ENCODE results near the gene SERTAD3. TPM values are rescaled to one million over a fixed set of nuclear protein-coding genes. Genes with fewer than 3 reads are reported as not detected.

SERTAD3 gene
- total and polyA plus RNA-seq, 2 of the 8 experiments (the other 6 are each of a cell fraction or from before 2014, with no cell fraction given), result 15.1 to 32.1 TPM

DNA sequence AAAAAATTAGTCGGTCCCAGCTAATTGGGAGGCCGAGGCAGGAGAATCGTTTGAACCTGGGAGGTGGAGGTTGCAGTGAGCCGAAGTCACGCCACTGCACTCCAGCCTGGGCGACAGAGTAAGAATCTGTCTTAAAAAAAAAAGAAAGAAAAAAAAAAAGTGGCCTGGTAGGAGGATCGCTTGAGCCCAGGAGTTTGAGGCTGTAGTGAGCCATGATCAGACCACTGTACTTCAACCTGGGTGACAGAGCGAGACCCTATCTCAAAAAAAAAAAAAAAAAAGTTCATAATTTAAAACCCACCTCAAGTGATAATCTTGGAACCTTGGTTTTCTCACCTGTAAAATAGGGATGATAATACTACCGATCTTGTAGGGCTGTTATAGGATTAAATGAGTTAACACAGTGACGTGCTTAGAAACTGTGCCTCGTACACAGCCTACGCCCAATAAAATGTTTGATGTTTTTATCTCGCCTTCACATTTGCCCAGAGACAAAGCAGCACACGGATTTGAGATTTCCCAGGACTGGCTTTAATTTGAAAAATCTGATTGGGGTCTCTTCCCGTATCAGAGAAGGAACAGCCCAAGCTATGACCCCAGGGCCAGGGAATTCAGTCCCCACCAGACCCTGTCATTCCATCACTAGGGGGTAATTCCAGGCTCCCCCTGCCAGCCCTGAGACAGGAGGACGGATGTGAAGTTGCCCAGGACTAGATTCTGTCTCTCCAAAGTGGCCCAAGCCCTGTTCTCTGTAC lies 22.0 kb downstream of the SERTAD3 start (continued):
- no peak for TF ChIP-seq RAD21 (IDR thresholded peaks at IDR 0.05 in 1 of 2, conservative IDR thresholded peaks at IDR 0.05 in 1 of 2; ENCODE audit: low read depth in 2 of 2, low read length in 2 of 2)
